Measurements from ENCODE around the gene DCTN5.

Gene DCTN5

DNA sequence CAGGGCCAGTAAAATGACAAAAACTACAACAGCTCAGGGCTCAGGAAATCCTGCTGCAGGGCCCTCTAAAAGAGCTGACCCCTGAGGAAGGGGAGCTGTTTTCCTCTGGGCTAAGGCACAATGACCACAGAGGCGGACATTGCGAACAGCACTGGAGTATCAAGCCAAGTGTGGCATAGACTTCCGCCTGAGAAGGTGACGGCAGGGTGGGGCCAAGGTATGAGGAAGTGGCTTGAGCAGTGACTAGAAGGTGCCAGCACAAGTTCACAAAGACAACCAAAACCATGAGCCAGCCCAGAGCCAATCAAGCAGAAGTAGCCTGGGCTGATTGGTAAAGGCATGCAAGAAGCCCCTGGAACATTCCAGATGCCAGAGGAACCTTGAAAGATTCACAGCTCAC is 57.8 kb downstream of the DCTN5 start:
- Histone ChIP-seq H3K9ac (ENCODE audit: low read length) (no peak overlapping the region), H3K36me3 (ENCODE audit: control insufficient read depth, low read depth, low read length) (no peaks in the 10 kb centered on the region), H3K9me3 (ENCODE audit: control insufficient read depth, low read depth, low read length) (no peaks in the 10 kb centered on the region), H3K4me3 (ENCODE audit: low read length) (no peak overlapping the region), H3K4me1 (ENCODE audit: control insufficient read depth, low read depth, low read length) (peaks cover 13% of the 10 kb centered on the region), H3K27ac (ENCODE audit: low read length) (no peak overlapping the region), H3K27me3 (ENCODE audit: control insufficient read depth, insufficient read depth, low read length) (no peaks in the 10 kb centered on the region)

DNA sequence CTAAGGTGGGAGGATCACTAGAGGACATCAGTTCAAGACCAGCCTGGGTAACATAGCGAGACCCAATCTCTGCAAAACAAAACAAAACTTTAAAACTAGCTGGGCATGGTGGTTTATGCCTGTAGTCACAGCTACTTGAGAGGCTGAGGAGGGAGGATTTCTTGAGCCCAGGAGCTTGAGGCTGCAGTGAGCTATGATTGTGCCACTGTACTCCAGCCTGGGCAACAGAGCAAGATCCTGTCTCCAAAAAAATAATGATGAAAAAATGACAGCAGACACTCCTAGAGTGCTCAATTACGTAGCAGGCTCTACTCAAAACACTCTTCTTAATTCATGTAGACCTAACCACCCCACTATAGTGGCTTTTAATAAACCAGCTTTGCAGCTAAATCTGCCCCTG is 58.8 kb downstream of the DCTN5 start:
- Histone ChIP-seq H3K4me1 (ENCODE audit: control insufficient read depth, low read depth, low read length) (peaks cover 9% of the 10 kb centered on the region), H3K27ac (ENCODE audit: low read length) (no peak overlapping the region), H3K9me3 (ENCODE audit: control insufficient read depth, low read depth, low read length) (no peaks in the 10 kb centered on the region), H3K36me3 (ENCODE audit: control insufficient read depth, low read depth, low read length) (no peaks in the 10 kb centered on the region), H3K27me3 (ENCODE audit: control insufficient read depth, insufficient read depth, low read length) (no peaks in the 10 kb centered on the region), H3K9ac (ENCODE audit: low read length) (no peak overlapping the region), H3K4me3 (ENCODE audit: low read length) (no peak overlapping the region)

DNA sequence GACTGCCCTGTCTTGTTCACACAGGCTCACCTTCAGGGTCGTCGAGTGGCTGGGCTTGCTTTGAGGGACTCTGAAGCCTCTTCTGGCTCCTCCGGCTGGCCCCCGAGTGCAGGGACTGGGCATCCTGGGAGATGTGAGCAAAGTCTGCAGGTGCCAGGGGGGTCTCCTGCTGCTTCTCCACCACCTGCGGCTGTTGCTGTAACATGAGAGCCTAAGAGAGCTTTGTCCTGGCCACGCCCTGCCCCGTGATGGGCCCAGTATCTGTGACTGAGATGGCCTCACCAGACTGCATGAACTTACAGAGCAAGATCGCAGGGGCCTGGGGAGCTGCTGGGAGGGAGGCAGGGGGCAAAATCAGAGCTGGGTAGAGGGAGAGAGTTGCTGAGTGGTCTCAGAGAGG is 59.2 kb downstream of the DCTN5 start:
- Histone ChIP-seq H3K27me3 (ENCODE audit: control insufficient read depth, insufficient read depth, low read length) (no peaks in the 10 kb centered on the region), H3K4me1 (ENCODE audit: control insufficient read depth, low read depth, low read length) (peaks cover 9% of the 10 kb centered on the region), H3K36me3 (ENCODE audit: control insufficient read depth, low read depth, low read length) (no peaks in the 10 kb centered on the region), H3K4me3 (ENCODE audit: low read length) (no peak overlapping the region), H3K27ac (ENCODE audit: low read length) (no peak overlapping the region), H3K9me3 (ENCODE audit: control insufficient read depth, low read depth, low read length) (no peaks in the 10 kb centered on the region), H3K9ac (ENCODE audit: low read length) (no peak overlapping the region)

DNA sequence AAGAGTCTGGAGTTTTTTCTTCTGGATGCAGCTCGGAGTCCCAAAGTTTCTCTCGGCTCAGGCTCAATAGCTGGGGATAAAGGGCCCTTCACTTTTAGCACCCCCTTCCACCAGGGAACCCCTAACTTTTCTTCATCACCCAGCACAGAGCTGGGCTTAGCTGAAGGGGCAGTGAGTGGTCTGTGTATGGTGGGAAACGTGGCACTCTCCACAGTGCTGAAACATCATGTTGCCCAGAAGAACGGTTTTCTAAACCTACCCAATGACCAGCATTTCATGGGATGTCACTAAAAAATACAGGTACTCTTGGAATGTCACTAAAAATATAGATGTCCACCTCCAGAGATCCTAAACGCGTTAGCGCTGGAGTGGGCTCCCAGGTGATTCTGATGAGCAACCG is 59.8 kb downstream of the DCTN5 start:
- no peak overlapping the region for H3K27ac ChIP-seq (ENCODE audit: low read length)
- H3K27me3 ChIP-seq (ENCODE audit: control insufficient read depth, insufficient read depth, low read length) = no peaks in the 10 kb centered on the region
- peaks cover 9% of the 10 kb centered on the region for H3K4me1 ChIP-seq (ENCODE audit: control insufficient read depth, low read depth, low read length)
- H3K36me3 ChIP-seq (ENCODE audit: control insufficient read depth, low read depth, low read length) = no peaks in the 10 kb centered on the region
- H3K4me3 ChIP-seq (ENCODE audit: low read length) = no peak overlapping the region
- H3K9ac ChIP-seq (ENCODE audit: low read length) = no peak overlapping the region
- no peaks in the 10 kb centered on the region for H3K9me3 ChIP-seq (ENCODE audit: control insufficient read depth, low read depth, low read length)

DNA sequence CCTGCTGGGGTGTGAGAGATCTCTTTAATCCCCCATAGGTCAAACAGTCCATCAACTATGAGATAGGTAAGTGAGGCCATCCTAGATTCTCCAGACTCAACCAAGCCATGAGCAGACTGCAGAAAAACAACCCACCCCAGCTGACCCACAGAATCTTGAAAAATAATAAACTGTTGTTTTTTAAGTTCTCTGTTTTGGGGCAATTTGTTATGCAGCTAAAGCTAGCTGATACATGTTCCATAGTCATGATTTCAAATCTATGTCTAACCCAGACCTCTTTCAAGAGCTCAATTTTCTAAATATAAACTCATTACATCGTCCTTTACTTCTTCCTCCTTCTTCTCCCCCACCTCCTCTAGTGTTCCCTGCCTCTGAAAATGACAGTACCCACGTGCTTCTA is 61.7 kb downstream of the DCTN5 start:
- Histone ChIP-seq H3K9me3 (ENCODE audit: control insufficient read depth, low read depth, low read length) (no peaks in the 10 kb centered on the region), H3K36me3 (ENCODE audit: control insufficient read depth, low read depth, low read length) (no peaks in the 10 kb centered on the region), H3K27me3 (ENCODE audit: control insufficient read depth, insufficient read depth, low read length) (no peaks in the 10 kb centered on the region), H3K27ac (ENCODE audit: low read length) (no peak overlapping the region), H3K4me1 (ENCODE audit: control insufficient read depth, low read depth, low read length) (peaks cover 9% of the 10 kb centered on the region), H3K9ac (ENCODE audit: low read length) (no peak overlapping the region), H3K4me3 (ENCODE audit: low read length) (no peak overlapping the region)

DNA sequence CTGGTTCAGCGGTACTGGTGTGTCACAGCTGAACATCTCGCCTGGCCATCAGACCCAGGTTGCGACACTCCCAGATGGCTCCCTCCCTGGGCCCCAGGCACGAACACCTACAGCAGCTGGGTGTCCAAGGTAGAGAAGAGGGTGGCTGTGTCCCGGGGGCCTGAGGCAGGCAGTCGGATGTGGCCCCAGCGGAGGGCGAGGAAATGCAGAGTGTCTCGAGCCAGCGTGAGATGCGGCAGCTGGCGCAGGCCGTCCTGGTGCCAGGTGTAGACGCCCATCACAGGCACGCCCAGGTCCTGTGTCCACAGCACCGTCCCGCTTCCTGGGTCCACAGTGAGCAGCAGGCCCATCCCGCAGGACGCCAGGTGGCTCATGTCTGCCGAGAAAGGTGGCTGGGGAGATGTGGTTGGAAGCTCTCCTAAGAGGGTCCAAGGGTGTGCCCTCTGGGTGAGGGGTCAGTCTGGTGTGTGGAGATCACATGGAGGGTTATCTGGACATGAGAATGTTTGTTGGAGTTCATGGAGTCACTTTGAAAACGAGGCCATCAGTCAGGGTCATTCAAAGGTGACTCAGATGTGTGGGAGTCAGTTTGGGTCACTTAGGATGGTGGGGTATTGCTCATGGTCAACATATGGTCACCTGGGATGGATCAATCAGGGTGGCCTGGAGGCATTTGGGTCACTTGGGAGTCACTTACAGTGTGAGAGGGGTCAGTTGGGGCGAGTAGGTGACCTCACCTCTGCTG is 63.7 kb downstream of the DCTN5 start:
- H3K4me3 ChIP-seq (ENCODE audit: low read length) = no peak overlapping the region
- no peak overlapping the region for H3K9ac ChIP-seq (ENCODE audit: low read length)
- H3K27me3 ChIP-seq (ENCODE audit: control insufficient read depth, insufficient read depth, low read length) = no peaks in the 10 kb centered on the region
- H3K27ac ChIP-seq (ENCODE audit: low read length) = no peak overlapping the region
- H3K4me1 ChIP-seq (ENCODE audit: control insufficient read depth, low read depth, low read length) = peaks cover 9% of the 10 kb centered on the region
- no peaks in the 10 kb centered on the region for H3K36me3 ChIP-seq (ENCODE audit: control insufficient read depth, low read depth, low read length)
- H3K9me3 ChIP-seq (ENCODE audit: control insufficient read depth, low read depth, low read length) = no peaks in the 10 kb centered on the region

DNA sequence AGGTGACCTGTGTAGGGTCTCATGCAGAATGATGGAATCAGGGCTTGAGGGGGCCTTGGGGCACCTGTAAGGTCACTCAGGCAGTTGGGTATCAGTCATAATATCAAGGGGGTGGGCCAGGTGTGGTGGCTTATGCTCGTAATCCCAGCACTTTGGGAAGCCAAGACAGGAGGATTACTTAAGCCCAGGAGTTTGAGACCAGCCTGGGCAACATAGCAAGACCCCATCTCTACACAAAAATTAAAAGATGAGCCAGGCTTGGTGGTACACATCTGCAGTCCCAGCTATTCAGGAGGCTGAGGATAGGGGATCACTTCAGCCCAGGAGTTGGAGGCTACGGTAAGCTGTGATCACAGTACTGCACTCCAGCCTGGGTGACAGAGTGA is 64.2 kb downstream of the DCTN5 start:
- Histone ChIP-seq H3K9me3 (ENCODE audit: control insufficient read depth, low read depth, low read length) (no peaks in the 10 kb centered on the region), H3K27ac (ENCODE audit: low read length) (no peak overlapping the region), H3K4me3 (ENCODE audit: low read length) (no peak overlapping the region), H3K9ac (ENCODE audit: low read length) (no peak overlapping the region), H3K36me3 (ENCODE audit: control insufficient read depth, low read depth, low read length) (no peaks in the 10 kb centered on the region), H3K27me3 (ENCODE audit: control insufficient read depth, insufficient read depth, low read length) (no peaks in the 10 kb centered on the region), H3K4me1 (ENCODE audit: control insufficient read depth, low read depth, low read length) (peaks cover 7% of the 10 kb centered on the region)

DNA sequence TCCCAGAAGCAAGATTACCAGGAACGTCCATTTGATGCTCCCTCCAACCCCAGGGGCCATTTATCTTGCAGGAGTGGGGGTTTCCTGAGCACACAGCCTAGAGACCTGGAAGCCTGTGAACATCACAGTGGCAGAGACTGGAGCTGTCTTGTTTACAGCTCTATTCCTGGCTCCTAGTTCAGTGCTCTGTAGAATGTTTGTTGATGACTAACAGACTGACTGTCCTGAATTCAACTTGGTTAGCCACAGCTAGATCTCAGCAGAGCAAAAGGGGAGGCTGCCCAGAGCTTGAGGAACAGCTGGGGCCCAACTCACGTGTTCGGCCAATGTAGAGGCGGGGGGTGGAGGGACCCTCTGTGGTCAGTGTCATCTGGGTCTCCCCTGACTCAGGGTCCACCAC is 65.2 kb downstream of the DCTN5 start:
- H3K9ac ChIP-seq (ENCODE audit: low read length) = no peak overlapping the region
- no peaks in the 10 kb centered on the region for H3K27me3 ChIP-seq (ENCODE audit: control insufficient read depth, insufficient read depth, low read length)
- H3K9me3 ChIP-seq (ENCODE audit: control insufficient read depth, low read depth, low read length) = no peaks in the 10 kb centered on the region
- H3K36me3 ChIP-seq (ENCODE audit: control insufficient read depth, low read depth, low read length) = no peaks in the 10 kb centered on the region
- no peak overlapping the region for H3K4me3 ChIP-seq (ENCODE audit: low read length)
- no peaks in the 10 kb centered on the region for H3K4me1 ChIP-seq (ENCODE audit: control insufficient read depth, low read depth, low read length)
- no peak overlapping the region for H3K27ac ChIP-seq (ENCODE audit: low read length)

DNA sequence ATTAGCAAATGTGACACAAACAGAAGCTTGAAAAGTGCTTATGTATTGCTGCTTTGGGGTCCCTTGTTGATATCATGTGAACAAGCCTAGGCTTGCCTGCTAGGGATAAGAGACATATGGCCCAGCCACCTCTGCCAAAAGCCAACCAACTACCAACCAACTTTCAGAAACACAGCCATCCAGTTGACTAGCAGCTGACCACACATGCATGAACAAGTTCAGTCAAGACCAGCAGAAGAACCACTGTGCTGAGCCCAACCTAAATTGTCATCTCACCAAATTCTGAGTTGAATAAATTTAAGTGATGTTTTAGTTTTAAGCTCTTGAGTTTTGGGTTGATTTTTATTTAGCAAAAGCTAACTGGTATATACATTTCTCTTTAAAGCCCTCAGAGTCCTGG is 68.3 kb downstream of the DCTN5 start:
- Histone ChIP-seq H3K27ac (ENCODE audit: low read length) (no peak overlapping the region), H3K4me3 (ENCODE audit: low read length) (no peak overlapping the region), H3K9ac (ENCODE audit: low read length) (no peak overlapping the region), H3K9me3 (ENCODE audit: control insufficient read depth, low read depth, low read length) (no peaks in the 10 kb centered on the region), H3K4me1 (ENCODE audit: control insufficient read depth, low read depth, low read length) (no peaks in the 10 kb centered on the region), H3K36me3 (ENCODE audit: control insufficient read depth, low read depth, low read length) (no peaks in the 10 kb centered on the region), H3K27me3 (ENCODE audit: control insufficient read depth, insufficient read depth, low read length) (peaks cover 8% of the 10 kb centered on the region)

DNA sequence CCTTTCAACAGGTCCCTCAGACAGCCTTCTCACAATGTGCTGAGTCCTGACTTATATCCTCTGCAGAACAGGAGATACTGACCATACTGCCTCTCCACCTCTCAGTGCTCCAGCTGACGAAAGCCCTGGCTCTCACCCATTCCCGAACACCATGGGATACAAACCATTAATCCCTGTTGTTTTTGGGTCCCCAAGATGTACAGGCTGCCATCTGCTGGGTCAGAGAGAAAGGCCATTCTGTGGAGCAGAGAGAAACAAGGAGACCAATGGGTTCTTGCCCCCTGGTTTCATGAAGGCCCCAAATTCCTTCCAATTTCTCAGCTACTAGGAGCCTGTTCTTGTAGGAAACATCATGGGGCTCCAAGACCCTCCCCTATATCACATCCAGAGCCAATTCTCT is 68.7 kb downstream of the DCTN5 start:
- Histone ChIP-seq H3K4me1 (ENCODE audit: control insufficient read depth, low read depth, low read length) (no peaks in the 10 kb centered on the region), H3K36me3 (ENCODE audit: control insufficient read depth, low read depth, low read length) (no peaks in the 10 kb centered on the region), H3K4me3 (ENCODE audit: low read length) (no peak overlapping the region), H3K9ac (ENCODE audit: low read length) (no peak overlapping the region), H3K27ac (ENCODE audit: low read length) (no peak overlapping the region), H3K27me3 (ENCODE audit: control insufficient read depth, insufficient read depth, low read length) (peaks cover 8% of the 10 kb centered on the region), H3K9me3 (ENCODE audit: control insufficient read depth, low read depth, low read length) (no peaks in the 10 kb centered on the region)

DNA sequence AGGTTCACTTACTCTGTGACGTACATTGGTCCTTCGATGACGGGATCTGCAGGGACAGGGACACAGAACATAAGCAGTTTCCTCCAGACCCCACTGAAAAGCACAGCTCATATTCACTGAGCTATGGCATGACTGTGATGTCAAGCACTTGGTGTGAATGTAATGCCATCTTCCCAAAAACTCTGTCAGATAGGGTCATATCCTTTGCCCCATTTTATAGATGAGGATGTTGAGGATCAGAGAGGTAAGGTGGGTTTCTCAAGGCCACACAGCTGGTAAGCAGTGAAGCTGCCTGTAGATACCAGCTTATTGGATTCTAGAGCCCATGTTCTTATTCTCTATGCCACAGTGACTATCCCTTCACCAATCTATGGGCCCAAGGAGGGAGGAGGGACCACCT is 69.2 kb downstream of the DCTN5 start:
- no peaks in the 10 kb centered on the region for H3K9me3 ChIP-seq (ENCODE audit: control insufficient read depth, low read depth, low read length)
- no peak overlapping the region for H3K27ac ChIP-seq (ENCODE audit: low read length)
- no peaks in the 10 kb centered on the region for H3K36me3 ChIP-seq (ENCODE audit: control insufficient read depth, low read depth, low read length)
- no peak overlapping the region for H3K9ac ChIP-seq (ENCODE audit: low read length)
- peaks cover 8% of the 10 kb centered on the region for H3K27me3 ChIP-seq (ENCODE audit: control insufficient read depth, insufficient read depth, low read length)
- H3K4me3 ChIP-seq (ENCODE audit: low read length) = no peak overlapping the region
- no peaks in the 10 kb centered on the region for H3K4me1 ChIP-seq (ENCODE audit: control insufficient read depth, low read depth, low read length)

DNA sequence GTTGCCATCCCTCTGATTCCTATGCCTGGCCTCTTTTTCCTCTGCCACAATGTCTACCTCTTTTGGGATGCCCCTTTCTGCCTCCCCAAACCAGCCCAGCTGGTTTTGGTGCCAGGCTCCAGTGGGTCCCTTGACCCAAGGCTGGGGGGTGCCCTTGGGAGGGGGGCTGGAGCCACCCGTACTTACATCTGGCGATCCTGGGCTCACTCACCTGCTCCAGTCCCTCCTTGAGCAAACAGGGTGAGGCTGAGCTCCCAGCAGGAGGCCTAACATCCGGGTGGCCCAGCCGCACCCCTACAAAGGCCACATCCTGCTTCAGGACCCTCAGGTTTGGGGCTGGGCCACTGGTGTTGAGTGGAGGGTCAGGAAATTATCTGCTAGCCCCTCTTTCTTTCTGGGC is 70.5 kb downstream of the DCTN5 start:
- no peak overlapping the region for H3K9ac ChIP-seq (ENCODE audit: low read length)
- no peak overlapping the region for H3K4me3 ChIP-seq (ENCODE audit: low read length)

More for the DNA sequence above, 70.5 kb downstream of the DCTN5 start:
- Histone ChIP-seq H3K4me1 (ENCODE audit: control insufficient read depth, low read depth, low read length) (no peaks in the 10 kb centered on the region), H3K36me3 (ENCODE audit: control insufficient read depth, low read depth, low read length) (no peaks in the 10 kb centered on the region), H3K27ac (ENCODE audit: low read length) (no peak overlapping the region), H3K27me3 (ENCODE audit: control insufficient read depth, insufficient read depth, low read length) (peaks cover 8% of the 10 kb centered on the region), H3K9me3 (ENCODE audit: control insufficient read depth, low read depth, low read length) (no peaks in the 10 kb centered on the region)
